K562 (cell line): ENCODE data around the gene RAB40B. TPM values are rescaled to one million over a fixed set of nuclear protein-coding genes. Genes with fewer than 3 reads are reported as not detected.

Experiments
- ATAC-seq: fragments of 200-7000 bp; cut with Tn5 transposase; 3 replicates; pipeline ENCODE4 v1.9.1; 2020; ENCODE audit warnings: moderate library complexity
- BruUV-seq: library from RNA; stranded (reverse); fragments of 400-500 nt; replicated peaks from 2 replicates; lab custom pipeline; 2021; lab: Mats Ljungman, UMichigan
- CTCF ChIA-PET: fragments of 300-600 bp; formaldehyde crosslinking; extraction: SDS; loops from one replicate; lab custom pipeline; 2021; ENCODE audit warnings: low intra/inter-chr PET ratio; lab: Yijun Ruan, JAX
- POLR2A ChIA-PET: fragments of 300-600, 350-650 bp; sonication (Branson Sonifier 250); formaldehyde crosslinking; extraction: SDS; loops from one replicate; lab custom pipeline; 2021; ENCODE audit warnings: antibody characterized with exemption, inconsistent platforms; lab: Yijun Ruan, JAX
- DNase-seq, 4 experiments: peaks; one replicate each; pipeline versions ENCODE4 v3.0.0 to v3.0.0-alpha.2; 2011 to 2018; ENCODE audit warnings: low spot score in 3 of 4, mixed read lengths in 3 of 4; ENCODE audit errors: extremely low read depth in 1 of 4
- FAIRE-seq: peaks from 2 replicates; lab custom pipeline; 2011; peaks lifted over from hg19 to GRCh38; lab: Jason Lieb, UNC
- H2AFZ ChIP-seq: 2 replicates; pipeline ENCODE4 v1.6.0; 2011; ENCODE audit warnings: low read depth, low read length, control low read depth, inconsistent platforms
- H3K27ac ChIP-seq: fragments of 200-600 bp; 3 replicates; pipeline ENCODE4 v1.8.0; 2011; ENCODE audit warnings: low read depth, mild to moderate bottlenecking, control low read depth, inconsistent platforms, low read length, moderate library complexity, mixed read lengths; ENCODE audit errors: extremely low read depth
- H3K27me3 ChIP-seq, 2 experiments: fragments of 300-600 bp in 1 of 2; 2 replicates in 1 of 2; 3 replicates in 1 of 2; pipeline versions ENCODE4 v1.6.0 to v1.8.0; 2011; ENCODE audit warnings: inconsistent platforms in 2 of 2, low read length in 2 of 2, mild to moderate bottlenecking in 1 of 2, mixed read lengths in 1 of 2, moderate library complexity in 1 of 2; ENCODE audit not compliant: control insufficient read depth in 2 of 2, insufficient read depth in 2 of 2
- H3K36me3 ChIP-seq: fragments of 300-600 bp; 3 replicates; pipeline ENCODE4 v1.8.0; 2011; ENCODE audit warnings: mild to moderate bottlenecking, low read length, inconsistent platforms; ENCODE audit not compliant: control insufficient read depth, insufficient read depth
- H3K4me1 ChIP-seq, 2 experiments: fragments of 200-600 bp in 1 of 2; replicated peaks in 1 of 2; 2 replicates in 1 of 2; 3 replicates in 1 of 2; pipeline versions ENCODE4 v1.5.1 to v1.8.0; 2011; ENCODE audit warnings: inconsistent platforms in 2 of 2, low read length in 2 of 2, mild to moderate bottlenecking in 1 of 2, mixed read lengths in 1 of 2, moderate library complexity in 1 of 2; ENCODE audit not compliant: control insufficient read depth in 2 of 2, insufficient read depth in 2 of 2
- H3K4me2 ChIP-seq: 2 replicates; pipeline ENCODE4 v1.6.1; 2011; ENCODE audit warnings: low read length, control low read depth, inconsistent platforms, mixed read lengths; ENCODE audit not compliant: insufficient read depth
- H3K4me3 ChIP-seq: fragments of 200-600 bp; sonication (generic), shearing (Covaris generic); 2 replicates; pipeline ENCODE4 v1.5.1; 2016; ENCODE audit warnings: control low read depth, inconsistent platforms
- H3K79me2 ChIP-seq: fragments of 200-600 bp; 3 replicates; pipeline ENCODE4 v1.8.0; 2011; ENCODE audit warnings: low read length, inconsistent platforms; ENCODE audit not compliant: control insufficient read depth, insufficient read depth
- H3K9ac ChIP-seq, 2 experiments: 2 replicates each; pipeline versions ENCODE4 v1.6.0 to v1.6.1; 2011; ENCODE audit warnings: low read depth in 2 of 2, low read length in 2 of 2, control low read depth in 1 of 2, inconsistent platforms in 1 of 2, mild to moderate bottlenecking in 1 of 2, mixed read lengths in 1 of 2; ENCODE audit not compliant: insufficient read depth in 1 of 2
- H3K9me1 ChIP-seq: one replicate; pipeline ENCODE4 v1.6.0; 2011; ENCODE audit warnings: inconsistent platforms, mild to moderate bottlenecking, low read length, moderate library complexity; ENCODE audit not compliant: control insufficient read depth, insufficient read depth
- H3K9me3 ChIP-seq: replicated peaks from 2 replicates; pipeline ENCODE4 v1.5.1; 2011; ENCODE audit warnings: low read depth, low read length, inconsistent platforms; ENCODE audit not compliant: control insufficient read depth, insufficient read depth
- H4K20me1 ChIP-seq: replicated peaks from 2 replicates; pipeline ENCODE4 v1.6.1; 2011; ENCODE audit warnings: low read length, inconsistent platforms, mixed read lengths; ENCODE audit not compliant: control insufficient read depth, insufficient read depth
- C11orf30 ChIP-seq: fragments of 450-650 bp; IDR thresholded peaks from 2 replicates; pipeline ENCODE4 v1.6.1; 2016; ENCODE audit warnings: low read depth, mild to moderate bottlenecking
- FIP1L1 ChIP-seq: fragments of 200-400 bp; formaldehyde crosslinking; IDR thresholded peaks from 2 replicates; pipeline ENCODE4 v1.6.1; 2018; ENCODE audit warnings: mild to moderate bottlenecking, low read depth, low read length; ENCODE audit not compliant: poor library complexity, severe bottlenecking
- GATAD2A ChIP-seq: fragments of 450-650 bp; IDR thresholded peaks from 2 replicates; pipeline ENCODE4 v1.6.1; 2017
- GTF2F1 ChIP-seq: IDR thresholded peaks from 2 replicates; pipeline ENCODE4 v1.6.1; 2011; ENCODE audit warnings: low read depth, low read length, improper control_type of control experiment
- KDM1A ChIP-seq, 2 experiments: fragments of 450-650 bp; IDR thresholded peaks; 2 replicates each; pipeline ENCODE4 v1.6.1; 2016; ENCODE audit warnings: mild to moderate bottlenecking in 2 of 2
- SLC30A9 ChIP-seq: fragments of 250-450 bp; sonication (Bioruptor Pico); IDR thresholded peaks from 2 replicates; pipeline ENCODE4 v1.8.0; 2022; ENCODE audit warnings: mild to moderate bottlenecking, moderate library complexity
- SMAD1 ChIP-seq: fragments of 150-350 bp; IDR thresholded peaks from 2 replicates; pipeline ENCODE4 v1.6.1; 2014; ENCODE audit warnings: low read length, low read depth; ENCODE audit not compliant: partially characterized antibody
- TRIM28 ChIP-seq: fragments of 450-650 bp; IDR thresholded peaks from 2 replicates; pipeline ENCODE4 v1.6.1; 2017
- ZC3H4 ChIP-seq: sonication (generic); formaldehyde crosslinking; IDR thresholded peaks from 2 replicates; pipeline ENCODE4 v1.9.0; 2021; ENCODE audit warnings: missing genetic modification reagents, borderline replicate concordance
- ZNF444 ChIP-seq: fragments of 250-450 bp; sonication (Bioruptor Pico); IDR thresholded peaks from 2 replicates; pipeline ENCODE4 v1.4.0; 2020; ENCODE audit warnings: mild to moderate bottlenecking, moderate library complexity
- ZNF518B ChIP-seq: fragments of 250-450 bp; sonication (Bioruptor Pico); IDR thresholded peaks from 2 replicates; pipeline ENCODE4 v1.5.0; 2021; ENCODE audit warnings: mild to moderate bottlenecking, moderate library complexity
- ZNF586 ChIP-seq: fragments of 450-650 bp; formaldehyde crosslinking; conservative IDR thresholded peaks from 2 replicates; pipeline ENCODE4 v1.4.0; 2020; ENCODE audit warnings: mild to moderate bottlenecking, moderate library complexity
- ZNF639 ChIP-seq, 2 experiments: fragments of 200-800 bp in 1 of 2; sonication (Bioruptor generic) in 1 of 2; sonication (generic) in 1 of 2; formaldehyde crosslinking in 1 of 2; IDR thresholded peaks in 1 of 2; conservative IDR thresholded peaks in 1 of 2; 2 replicates each; pipeline versions ENCODE4 v1.5.0 to v1.6.1; 2016 to 2020; ENCODE audit warnings: missing compliant biosample characterization in 1 of 2, missing genetic modification characterization in 1 of 2, missing genetic modification reagents in 1 of 2
- WGBS: fragments of 100-300 bp; shearing (Covaris generic); methylation state at CpG from one replicate; pipeline ENCODE4 v1.1.6; 2016; ENCODE audit warnings: low coverage, mixed read lengths; ENCODE audit not compliant: insufficient coverage; ENCODE audit errors: missing lambda C conversion rate; 5-methylcytosine and 5-hydroxymethylcytosine counted together
- in situ Hi-C: fragments of 300-500 bp; cut with MboI; formaldehyde crosslinking; loops from 4 replicates; pipeline ENCODE4 v1.15.0; 2018; ENCODE audit warnings: inconsistent platforms, mixed read lengths
- intact Hi-C: fragments of 100-400 bp; cut with micrococcal nuclease; formaldehyde crosslinking; loops from 2 replicates; pipeline ENCODE4 v1.14.2; 2022
- polyA plus RNA-seq, 8 experiments: library from polyadenylated mRNA; depleted of rRNA in 4 of 8; stranded (reverse) in 5 of 8; unstranded in 3 of 8; fragments of >200 nt; fragmentation: Nextera tagmentation in 2 of 8; fragmentation: Illumina TruSeq in 1 of 8; extraction: Ambion mirVana in 2 of 8; extraction: Trizol in 1 of 8; gene quantifications; 2 replicates each; pipeline versions ENCODE4 v1.2.1 to v1.2.3, GENCODE V29; 2011 to 2014; ENCODE audit warnings: inconsistent platforms in 1 of 8, missing spikeins in 1 of 8
- total RNA-seq, 7 experiments: library from RNA; depleted of rRNA in 6 of 7; stranded (reverse); fragments of >200 nt in 6 of 7; fragmentation: Illumina TruSeq in 2 of 7; extraction: Trizol in 2 of 7; gene quantifications; 2 replicates each; pipeline versions ENCODE4 v1.2.1 to v1.2.3, GENCODE V29; 2011 to 2021; ENCODE audit warnings: low replicate concordance in 1 of 7
- TF ChIP-seq, protein P1 (sequence below): sonication (generic); formaldehyde crosslinking; IDR thresholded peaks from 2 replicates; pipeline ENCODE4 v1.9.0; 2022; ENCODE audit warnings: mild to moderate bottlenecking, missing genetic modification reagents
- TF ChIP-seq, protein P2 (sequence below): fragments of 200-400 bp; formaldehyde crosslinking; IDR thresholded peaks from 2 replicates; pipeline ENCODE4 v1.6.1; 2017; ENCODE audit warnings: mild to moderate bottlenecking, low read depth, low read length, moderate library complexity

Gene RAB40B
- total and polyA plus RNA-seq, 9 of the 15 experiments (the other 6 are each of a cell fraction or from before 2014, with no cell fraction given), result 0.13 to 4.6 (median 1.4) TPM

- DNase-seq, result no peak
- 35% methylated on average over 15 of the region's 15 CpGs for WGBS
- Histone ChIP-seq H3K9me1 (no peaks in the 10 kb centered on the region), H3K27ac (no peak overlapping the region), H3K4me3 (no peak overlapping the region), H3K4me1 (peaks cover 0 to 41% of the 10 kb centered on the region in 2 experiments; a peak in 2 of 5 replicates), H3K36me3 (no peaks in the 10 kb centered on the region), H3K79me2 (no peaks in the 10 kb centered on the region), H3K9ac (no peak overlapping the region), H2AFZ (no peak overlapping the region), H4K20me1 (no peaks in the 10 kb centered on the region), H3K4me2 (no peak overlapping the region), H3K27me3 (peaks cover 5 to 32% of the 10 kb centered on the region in 2 experiments; a peak in 3 of 5 replicates), H3K9me3 (peaks cover 10% of the 10 kb centered on the region)
- FAIRE-seq, result no peak
- BruUV-seq, result no TSS peak
- CTCF ChIA-PET, result no interaction called here
- in situ Hi-C loops, result no loop called here
- intact Hi-C loops, result no loop called here
- no peak for ATAC-seq
- POLR2A ChIA-PET, result no interaction called here
- TF ChIP-seq, protein P1, sequence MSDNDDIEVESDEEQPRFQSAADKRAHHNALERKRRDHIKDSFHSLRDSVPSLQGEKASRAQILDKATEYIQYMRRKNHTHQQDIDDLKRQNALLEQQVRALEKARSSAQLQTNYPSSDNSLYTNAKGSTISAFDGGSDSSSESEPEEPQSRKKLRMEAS (CRISPR knock-in tag), result 0 out of 2 replicates have a peak, but pooled peaks have one; percentile 34
- TF ChIP-seq, protein P2, sequence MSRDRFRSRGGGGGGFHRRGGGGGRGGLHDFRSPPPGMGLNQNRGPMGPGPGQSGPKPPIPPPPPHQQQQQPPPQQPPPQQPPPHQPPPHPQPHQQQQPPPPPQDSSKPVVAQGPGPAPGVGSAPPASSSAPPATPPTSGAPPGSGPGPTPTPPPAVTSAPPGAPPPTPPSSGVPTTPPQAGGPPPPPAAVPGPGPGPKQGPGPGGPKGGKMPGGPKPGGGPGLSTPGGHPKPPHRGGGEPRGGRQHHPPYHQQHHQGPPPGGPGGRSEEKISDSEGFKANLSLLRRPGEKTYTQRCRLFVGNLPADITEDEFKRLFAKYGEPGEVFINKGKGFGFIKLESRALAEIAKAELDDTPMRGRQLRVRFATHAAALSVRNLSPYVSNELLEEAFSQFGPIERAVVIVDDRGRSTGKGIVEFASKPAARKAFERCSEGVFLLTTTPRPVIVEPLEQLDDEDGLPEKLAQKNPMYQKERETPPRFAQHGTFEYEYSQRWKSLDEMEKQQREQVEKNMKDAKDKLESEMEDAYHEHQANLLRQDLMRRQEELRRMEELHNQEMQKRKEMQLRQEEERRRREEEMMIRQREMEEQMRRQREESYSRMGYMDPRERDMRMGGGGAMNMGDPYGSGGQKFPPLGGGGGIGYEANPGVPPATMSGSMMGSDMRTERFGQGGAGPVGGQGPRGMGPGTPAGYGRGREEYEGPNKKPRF, result no peak
- TF ChIP-seq GTF2F1 (no peak), SMAD1 (no peak), SLC30A9 (CRISPR knock-in tag) (no peak), ZNF518B (no peak), ZNF586 (CRISPR knock-in tag) (no peak), ZNF444 (CRISPR knock-in tag) (no peak), C11orf30 (no peak), GATAD2A (no peak), ZNF639 (CRISPR knock-in tag; conservative IDR thresholded peaks at IDR 0.05 in 1 of 2, IDR thresholded peaks at IDR 0.05 in 1 of 2) (no peak), ZC3H4 (CRISPR knock-in tag) (peak; percentile 54; the same call in 1 of the 2 replicates), TRIM28 (no peak), KDM1A (IDR thresholded peaks at IDR 0.05) (peak in 1 of 2 experiments; percentile 49; a peak in 1 of 4 replicates), FIP1L1 (no peak)
Measured at GRCh38 chr17:82659886-82660285, 38.6 kb downstream of the RAB40B start.
